Right lobe of liver (tissue), 6 donors: ENCODE measurements around the gene KIFC1. TPM values are rescaled to one million over a fixed set of nuclear protein-coding genes. Genes with fewer than 3 reads are reported as not detected.

Experiments used
- ATAC-seq, 4 donors: fragments of 200-7000 bp; cut with Tn5 transposase; one replicate each; pipeline ENCODE4 v1.9.1; 2020; ENCODE audit warnings: mild to moderate bottlenecking in 4 of 4, moderate library complexity in 4 of 4
- DNase-seq, 3 donors: peaks; one replicate each; pipeline ENCODE4 v3.0.0-alpha.2; 2020
- H3K27ac ChIP-seq, 3 donors: fragments of 200-600 bp; one replicate each; pipeline ENCODE4 v1.8.0; 2022
- H3K27me3 ChIP-seq, 2 donors: fragments of 200-600 bp; one replicate each; pipeline ENCODE4 v1.8.0; 2022
- H3K36me3 ChIP-seq, 4 donors: fragments of 200-600 bp; sonication (generic) in 1 of 4; one replicate each; pipeline versions ENCODE4 v1.5.1 to v1.8.0; 2017 to 2022; ENCODE audit warnings: control low read depth in 1 of 4
- H3K4me1 ChIP-seq, 4 donors: fragments of 200-600 bp; sonication (generic) in 1 of 4; one replicate each; pipeline versions ENCODE4 v1.5.1 to v1.8.0; 2017 to 2022; ENCODE audit warnings: control low read depth in 1 of 4
- H3K4me3 ChIP-seq, 3 donors: fragments of 200-600 bp; one replicate each; pipeline ENCODE4 v1.8.0; 2022
- H3K9me3 ChIP-seq, 4 donors: fragments of 200-600 bp; sonication (generic) in 1 of 4; one replicate each; pipeline versions ENCODE4 v1.5.1 to v1.8.0; 2017 to 2022; ENCODE audit warnings: control low read depth in 1 of 4
- POLR2A ChIP-seq: fragments of 450-650 bp; IDR thresholded peaks from one replicate; pipeline ENCODE4 v1.6.1; 2017; ENCODE audit warnings: antibody characterized with exemption, mild to moderate bottlenecking
- WGBS: methylation state at CpG from one replicate; pipeline ENCODE4 v1.1.6; 2018; ENCODE audit warnings: low coverage, low lambda C conversion rate; ENCODE audit not compliant: insufficient coverage; ENCODE audit errors: missing lambda C conversion rate; 5-methylcytosine and 5-hydroxymethylcytosine counted together
- intact Hi-C, 2 donors: fragments of 100-400 bp; cut with DNase I; formaldehyde crosslinking; loops; one replicate each; pipeline versions ENCODE4 v1.11.2 to v1.14.1; 2022
- total RNA-seq, 6 experiments: library from RNA; depleted of rRNA in 2 of 6; stranded (reverse); fragments of >200 nt in 2 of 6; fragmentation: NEBNext Ultra II Directional in 3 of 6; extraction: Animal tissue kit (Norgen Biotek cat#: 25700) in 3 of 6; gene quantifications; one replicate each; pipeline versions ENCODE4 v1.1.0 to v1.2.4, GENCODE V29; 2016 to 2023
- TF ChIP-seq, protein P1 (sequence below), 4 donors: fragments of 200-600 bp in 3 of 4; fragments of 450-650 bp in 1 of 4; IDR thresholded peaks; one replicate each; pipeline versions ENCODE4 v1.5.1 to v1.8.0; 2016 to 2022; ENCODE audit warnings: antibody characterized with exemption in 4 of 4, mild to moderate bottlenecking in 2 of 4
- donor health status: DM: no; HTN: yes; CAD: no.
- donor health status: DM: no; HTN: no; CAD: no.
- donor health status: DM: no; HTN: no; CAD: no.
- donor health status: DM: no; HTN: yes; CAD: no.
- donor health status: DM: no; HTN: yes; CAD: no.

The KIFC1 gene
- total RNA-seq, 6 experiments from 2014 or later, result 0.29 to 4.4 (median 1.3) TPM; not detected in 1

DNA sequence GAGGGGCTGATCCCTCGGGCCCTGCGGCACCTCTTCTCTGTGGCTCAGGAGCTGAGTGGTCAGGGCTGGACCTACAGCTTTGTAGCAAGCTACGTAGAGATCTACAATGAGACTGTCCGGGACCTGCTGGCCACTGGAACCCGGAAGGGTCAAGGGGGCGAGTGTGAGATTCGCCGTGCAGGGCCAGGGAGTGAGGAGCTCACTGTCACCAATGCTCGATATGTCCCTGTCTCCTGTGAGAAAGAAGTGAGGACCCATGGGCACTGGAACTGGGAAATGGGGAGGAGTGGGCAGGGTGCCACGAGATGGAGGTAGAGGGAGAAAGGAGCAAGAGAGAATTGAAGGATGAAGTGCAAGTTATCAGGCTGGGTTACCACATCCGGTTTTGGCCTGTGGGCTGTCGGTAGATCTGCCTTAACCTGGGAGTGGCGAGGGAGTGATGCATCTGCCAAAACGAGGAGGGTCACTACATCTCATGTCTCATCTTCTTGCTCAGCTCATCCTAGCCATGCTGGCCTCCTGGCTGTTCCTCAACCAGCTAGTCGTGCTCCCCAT, 13.8 kb downstream of the KIFC1 start:
- DNase-seq, result no peak
- whole genome bisulfite sequencing, result 80% methylated on average over 6 of the region's 15 CpGs
- Histone ChIP-seq H3K27ac (no peak overlapping the region), H3K27me3 (no peaks in the 10 kb centered on the region), H3K4me3 (no peak overlapping the region), H3K9me3 (no peaks in the 10 kb centered on the region), H3K36me3 (no peaks in the 10 kb centered on the region), H3K4me1 (no peaks in the 10 kb centered on the region)
- no peak for TF ChIP-seq POLR2A
- TF ChIP-seq, protein P1, sequence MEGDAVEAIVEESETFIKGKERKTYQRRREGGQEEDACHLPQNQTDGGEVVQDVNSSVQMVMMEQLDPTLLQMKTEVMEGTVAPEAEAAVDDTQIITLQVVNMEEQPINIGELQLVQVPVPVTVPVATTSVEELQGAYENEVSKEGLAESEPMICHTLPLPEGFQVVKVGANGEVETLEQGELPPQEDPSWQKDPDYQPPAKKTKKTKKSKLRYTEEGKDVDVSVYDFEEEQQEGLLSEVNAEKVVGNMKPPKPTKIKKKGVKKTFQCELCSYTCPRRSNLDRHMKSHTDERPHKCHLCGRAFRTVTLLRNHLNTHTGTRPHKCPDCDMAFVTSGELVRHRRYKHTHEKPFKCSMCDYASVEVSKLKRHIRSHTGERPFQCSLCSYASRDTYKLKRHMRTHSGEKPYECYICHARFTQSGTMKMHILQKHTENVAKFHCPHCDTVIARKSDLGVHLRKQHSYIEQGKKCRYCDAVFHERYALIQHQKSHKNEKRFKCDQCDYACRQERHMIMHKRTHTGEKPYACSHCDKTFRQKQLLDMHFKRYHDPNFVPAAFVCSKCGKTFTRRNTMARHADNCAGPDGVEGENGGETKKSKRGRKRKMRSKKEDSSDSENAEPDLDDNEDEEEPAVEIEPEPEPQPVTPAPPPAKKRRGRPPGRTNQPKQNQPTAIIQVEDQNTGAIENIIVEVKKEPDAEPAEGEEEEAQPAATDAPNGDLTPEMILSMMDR (IDR thresholded peaks at IDR 0.05), result no peak
- no peak for ATAC-seq
- intact Hi-C loops, result no loop called here

DNA sequence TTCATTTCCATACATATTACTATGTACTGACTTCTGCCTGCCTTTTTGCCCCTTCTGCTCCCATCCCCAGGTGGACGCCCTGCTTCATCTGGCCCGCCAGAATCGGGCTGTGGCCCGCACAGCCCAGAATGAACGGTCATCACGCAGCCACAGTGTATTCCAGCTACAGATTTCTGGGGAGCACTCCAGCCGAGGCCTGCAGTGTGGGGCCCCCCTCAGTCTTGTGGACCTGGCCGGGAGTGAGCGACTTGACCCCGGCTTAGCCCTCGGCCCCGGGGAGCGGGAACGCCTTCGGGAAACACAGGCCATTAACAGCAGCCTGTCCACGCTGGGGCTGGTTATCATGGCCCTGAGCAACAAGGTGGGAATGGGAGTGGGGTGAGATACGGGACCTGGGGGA, 14.5 kb downstream of the KIFC1 start:
- 98% methylated on average over 8 of the region's 17 CpGs for WGBS
- ATAC-seq, result no peak
- no peak for TF ChIP-seq POLR2A
- TF ChIP-seq, protein P1 (IDR thresholded peaks at IDR 0.05), result no peak

DNA sequence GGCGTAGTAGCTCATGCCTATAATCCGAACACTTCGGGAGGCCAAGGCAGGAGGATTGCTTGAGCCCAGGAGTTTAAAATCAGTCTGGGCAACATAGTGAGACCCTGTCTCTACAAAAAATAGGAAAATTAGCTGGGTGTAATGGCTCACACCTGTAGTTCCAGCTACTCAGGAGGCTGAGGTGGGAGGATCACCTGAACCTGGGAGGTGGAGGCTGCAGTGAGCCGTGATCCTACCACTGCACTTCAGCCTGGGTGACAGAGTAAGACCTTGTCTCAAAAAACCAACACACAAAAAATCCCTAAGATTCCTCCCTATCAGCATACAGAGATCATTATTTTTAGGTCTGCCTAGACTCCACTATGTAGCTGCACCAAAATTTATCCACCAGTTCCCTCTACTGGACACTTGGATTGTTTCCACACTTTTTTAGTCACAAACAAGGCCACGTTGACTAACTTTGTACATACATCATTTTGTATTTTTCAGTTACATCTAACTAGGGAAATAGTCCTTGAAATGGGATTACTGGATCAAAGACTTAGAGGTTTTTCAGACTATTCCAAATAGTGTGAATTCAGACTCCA, 15.6 kb downstream of the KIFC1 start:
- H3K27me3 ChIP-seq, result no peaks in the 10 kb centered on the region
- DNase-seq (no peak), ATAC-seq (no peak)
- intact Hi-C loops, result no loop called here
- H3K9me3 ChIP-seq, result no peaks in the 10 kb centered on the region
- no peak overlapping the region for H3K4me3 ChIP-seq
- H3K27ac ChIP-seq, result no peak overlapping the region
- WGBS, result 73% methylated on average over 4 of the region's 5 CpGs
- H3K36me3 ChIP-seq, result no peaks in the 10 kb centered on the region
- TF ChIP-seq, protein P1 (IDR thresholded peaks at IDR 0.05), result peak in 3 of 4 donors; percentile 16 to 26 (median 23)
- TF ChIP-seq POLR2A, result no peak
- H3K4me1 ChIP-seq, result peaks cover 0 to 8% (median 4%) of the 10 kb centered on the region in 4 donors

More for the DNA sequence above, 14.5 kb downstream of the KIFC1 start:
- intact Hi-C loops, result no loop called here
- Histone ChIP-seq H3K27me3 (no peaks in the 10 kb centered on the region), H3K9me3 (no peaks in the 10 kb centered on the region), H3K4me3 (no peak overlapping the region), H3K27ac (no peak overlapping the region), H3K36me3 (no peaks in the 10 kb centered on the region), H3K4me1 (no peaks in the 10 kb centered on the region)
- DNase-seq, result no peak

DNA sequence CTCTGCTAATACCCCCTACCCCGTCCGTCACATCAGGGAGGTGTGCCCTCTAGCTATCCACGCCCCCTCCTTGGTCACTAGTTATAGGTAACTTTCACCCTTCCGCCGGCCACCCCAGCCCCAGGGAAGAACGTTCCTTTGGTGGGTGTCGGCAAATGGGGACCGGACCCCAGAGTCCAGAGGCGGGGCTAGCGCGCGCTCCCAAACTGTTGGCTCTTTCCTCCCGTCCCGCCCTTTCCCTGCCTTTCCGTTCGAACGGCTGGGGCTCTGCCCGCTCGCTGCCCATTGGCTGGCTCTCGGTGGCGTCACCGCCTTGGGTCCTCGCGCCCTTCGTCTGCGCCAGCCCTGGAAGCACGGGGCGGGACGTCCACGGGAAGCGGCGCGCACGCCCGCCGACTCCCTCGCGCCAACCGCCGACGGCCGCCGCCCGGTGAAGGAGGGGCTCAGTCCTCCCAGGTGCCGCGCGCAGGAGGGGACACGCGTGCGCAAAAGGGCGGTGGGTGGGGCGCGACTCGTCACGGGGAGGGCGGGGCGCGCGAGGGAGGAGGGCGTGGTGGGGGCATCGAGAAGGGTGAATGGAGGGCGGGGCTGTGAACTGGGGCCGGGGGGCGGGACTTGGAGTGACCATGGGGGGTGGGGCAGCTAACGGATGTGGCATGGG, 18.6 kb downstream of the KIFC1 start:
- Histone ChIP-seq H3K36me3 (peaks cover 0 to 18% (median 1%) of the 10 kb centered on the region in 4 donors), H3K4me3 (peak overlapping the region; percentile 98 to 100 (median 99)), H3K9me3 (no peaks in the 10 kb centered on the region), H3K27me3 (no peaks in the 10 kb centered on the region), H3K27ac (peak overlapping the region; percentile 93 to 96 (median 94)), H3K4me1 (peaks cover 0 to 10% (median 4%) of the 10 kb centered on the region in 4 donors)
- DNase-seq (peak; percentile 99), ATAC-seq (peak; percentile 83 to 92 (median 89))
- 2% methylated on average over 21 of the region's 65 CpGs for WGBS
- TF ChIP-seq, protein P1 (IDR thresholded peaks at IDR 0.05), result no peak
- peak; percentile 78 for TF ChIP-seq POLR2A
- intact Hi-C loops, result no loop called here
